Chondrocyte (in vitro differentiated cells): ENCODE results near the gene SYNC. TPM values are rescaled to one million over a fixed set of nuclear protein-coding genes. Genes with fewer than 3 reads are reported as not detected.
A peak's percentile ranks its signal among the peaks of the same experiment; 100 is the strongest.
"Not testable (repeated sequence)": the region's sequence is repeated elsewhere in the genome, so short reads cannot be mapped to it uniquely, and the experiment has no call there.

Source experiments
- DNase-seq: peaks from one replicate; pipeline ENCODE4 v3.0.0; 2021; ENCODE audit warnings: mixed read lengths, low spot score
- H3K27ac Mint-ChIP-seq: one replicate; pipeline ENCODE4 v1.8.0; 2021; ENCODE audit warnings: mild to moderate bottlenecking, moderate library complexity, mixed read lengths; ENCODE audit not compliant: unreplicated experiment
- H3K27me3 Mint-ChIP-seq: 2 replicates; pipeline ENCODE4 v1.8.0; 2021; ENCODE audit warnings: low read depth, mixed read lengths
- H3K36me3 Mint-ChIP-seq: 2 replicates; pipeline ENCODE4 v1.8.0; 2021; ENCODE audit warnings: low read depth, mixed read lengths
- H3K4me1 Mint-ChIP-seq: 2 replicates; pipeline ENCODE4 v1.8.0; 2021; ENCODE audit warnings: low read depth, mild to moderate bottlenecking, mixed read lengths
- H3K4me3 Mint-ChIP-seq: one replicate; pipeline ENCODE4 v1.8.0; 2021; ENCODE audit warnings: mild to moderate bottlenecking, moderate library complexity, mixed read lengths; ENCODE audit not compliant: unreplicated experiment
- H3K9me3 Mint-ChIP-seq: 2 replicates; pipeline ENCODE4 v1.8.0; 2021; ENCODE audit warnings: low read depth, mixed read lengths
- CTCF ChIP-seq: fragments of 200-600 bp; sonication (generic); IDR thresholded peaks from 2 replicates; pipeline ENCODE4 v1.5.0; 2021; ENCODE audit warnings: antibody characterized with exemption, mild to moderate bottlenecking, moderate library complexity
- total RNA-seq: library from RNA; stranded (reverse); gene quantifications from 3 replicates; pipeline ENCODE4 v1.2.1, GENCODE V29; 2021

SYNC gene
- total RNA-seq, 1 donor from 2014 or later, result 71.8 TPM

- Mint-ChIP-seq H3K27me3 (no peaks in the 10 kb centered on the region), H3K9me3 (no peaks in the 10 kb centered on the region), H3K4me1 (peaks cover 15% of the 10 kb centered on the region), H3K4me3 (no peak overlapping the region), H3K27ac (peak overlapping the region; percentile 79), H3K36me3 (peaks cover 3% of the 10 kb centered on the region)
- DNase-seq, result peak; percentile 40
- no peak for TF ChIP-seq CTCF
Measured at GRCh38 chr1:32636914-32637645, 65.5 kb downstream of the SYNC start.

- DNase-seq, result peak; percentile 34
- Mint-ChIP-seq H3K27me3 (no peaks in the 10 kb centered on the region), H3K4me3 (no peak overlapping the region), H3K27ac (no peak overlapping the region), H3K36me3 (peaks cover 3% of the 10 kb centered on the region), H3K9me3 (no peaks in the 10 kb centered on the region), H3K4me1 (peaks cover 15% of the 10 kb centered on the region)
- no peak for TF ChIP-seq CTCF
Measured at GRCh38 chr1:32635508-32636277, 66.9 kb downstream of the SYNC start.

- peak overlapping the region; percentile 6 for H3K27ac Mint-ChIP-seq
- no peak for TF ChIP-seq CTCF
- H3K36me3 Mint-ChIP-seq, result peaks cover 3% of the 10 kb centered on the region
- H3K4me3 Mint-ChIP-seq, result no peak overlapping the region
- DNase-seq, result no peak
- no peaks in the 10 kb centered on the region for H3K9me3 Mint-ChIP-seq
- peaks cover 9% of the 10 kb centered on the region for H3K4me1 Mint-ChIP-seq
- no peaks in the 10 kb centered on the region for H3K27me3 Mint-ChIP-seq
Measured at GRCh38 chr1:32632829-32633228, 69.7 kb downstream of the SYNC start.

GRCh38 chr1:32630173-32630572 lies 72.4 kb downstream of the SYNC start:
- H3K27me3 Mint-ChIP-seq, H3K4me1 Mint-ChIP-seq, H3K27ac Mint-ChIP-seq, H3K9me3 Mint-ChIP-seq, H3K36me3 Mint-ChIP-seq, H3K4me3 Mint-ChIP-seq: not testable (repeated sequence)
- peak; percentile 26 for DNase-seq

Other genes starting within 250 kb of the SYNC start
- 0.30 to 0.53 TPM (median 0.33 TPM) in 3 replicates for gene ZBTB8B, start 237.7 kb downstream of the SYNC start, total RNA-seq
- 11.8 to 13.2 TPM (median 12.7 TPM) in 3 replicates for gene ZBTB8A, start 163.3 kb downstream of the SYNC start, total RNA-seq
- 30.0 to 41.1 TPM (median 36.7 TPM) in 3 replicates for gene ZBTB8OS, start 52.2 kb downstream of the SYNC start, total RNA-seq
- gene RBBP4, start 51.6 kb downstream of the SYNC start, total RNA-seq, result 155 to 194 TPM (median 156 TPM) in 3 replicates
- 52.2 to 160 TPM (median 147 TPM) in 3 replicates for gene YARS1, start 114.6 kb upstream of the SYNC start, total RNA-seq
- 39.6 to 55.8 TPM (median 40.5 TPM) in 3 replicates for gene S100PBP, start 114.9 kb upstream of the SYNC start, total RNA-seq
- gene FNDC5, start 168.1 kb upstream of the SYNC start, total RNA-seq, result 2.6 to 4.6 TPM (median 4.0 TPM) in 3 replicates
- 0.54 TPM in 1 of 3 replicates, not detected in the others for gene HPCA, start 183.7 kb upstream of the SYNC start, total RNA-seq
- gene TMEM54, start 198.6 kb upstream of the SYNC start, total RNA-seq, result 14.6 to 23.7 TPM (median 21.1 TPM) in 3 replicates